HepG2 (cell line): ENCODE data around the gene CTSA. TPM values are rescaled to one million over a fixed set of nuclear protein-coding genes. Genes with fewer than 3 reads are reported as not detected.

Experiments
- ATAC-seq: fragments of 200-7000 bp; cut with Tn5 transposase; 3 replicates; pipeline ENCODE4 v1.9.1; 2020; ENCODE audit warnings: mild to moderate bottlenecking, moderate library complexity
- BruUV-seq: library from RNA; stranded (reverse); fragments of 400-500 nt; replicated peaks from 2 replicates; lab custom pipeline; 2021; lab: Mats Ljungman, UMichigan
- CTCF ChIA-PET: fragments of 300-600 bp; formaldehyde crosslinking; extraction: SDS; loops from one replicate; lab custom pipeline; 2021; ENCODE audit warnings: low total read pairs, inconsistent platforms, low intra/inter-chr PET ratio; lab: Yijun Ruan, JAX
- POLR2A ChIA-PET: fragments of 350-600 bp; sonication (Branson Sonifier 250); formaldehyde crosslinking; loops from one replicate; lab custom pipeline; 2020; ENCODE audit warnings: antibody characterized with exemption, inconsistent platforms; lab: Yijun Ruan, JAX
- DNase-seq: peaks from one replicate; pipeline ENCODE4 v3.0.0-alpha.2; 2015; ENCODE audit warnings: low spot score
- FAIRE-seq: peaks from 3 replicates; lab custom pipeline; 2011; peaks lifted over from hg19 to GRCh38; lab: Jason Lieb, UNC
- H2AFZ ChIP-seq: one replicate; pipeline ENCODE4 v1.6.1; 2011; ENCODE audit warnings: low read length, inconsistent platforms
- H3K27ac ChIP-seq: fragments of 300-600 bp; 3 replicates; pipeline ENCODE4 v1.8.0; 2011; ENCODE audit warnings: mixed run types, mild to moderate bottlenecking, mixed read lengths, low read length, inconsistent platforms; ENCODE audit not compliant: insufficient read depth; ENCODE audit errors: extremely low read length
- H3K27me3 ChIP-seq, 2 experiments: fragments of 200-600 bp in 1 of 2; 2 replicates in 1 of 2; 3 replicates in 1 of 2; pipeline versions ENCODE4 v1.6.0 to v1.8.0; 2011; ENCODE audit warnings: low read length in 2 of 2, mild to moderate bottlenecking in 2 of 2, moderate library complexity in 2 of 2, inconsistent platforms in 1 of 2; ENCODE audit not compliant: insufficient read depth in 2 of 2, control insufficient read depth in 1 of 2
- H3K36me3 ChIP-seq, 2 experiments: fragments of 200-600 bp in 1 of 2; replicated peaks in 1 of 2; 2 replicates in 1 of 2; 3 replicates in 1 of 2; pipeline versions ENCODE4 v1.5.1 to v1.8.0; 2011; ENCODE audit warnings: low read length in 2 of 2, inconsistent platforms in 1 of 2; ENCODE audit not compliant: insufficient read depth in 2 of 2, control insufficient read depth in 1 of 2
- H3K4me1 ChIP-seq: 2 replicates; pipeline ENCODE4 v1.5.1; 2012; ENCODE audit warnings: low read length, inconsistent platforms; ENCODE audit not compliant: insufficient read depth
- H3K4me2 ChIP-seq: 2 replicates; pipeline ENCODE4 v1.6.0; 2011; ENCODE audit warnings: low read depth, low read length, inconsistent platforms
- H3K4me3 ChIP-seq, 3 experiments: fragments of 200-600 bp in 1 of 3; sonication (generic), shearing (Covaris generic) in 1 of 3; replicated peaks in 1 of 3; 2 replicates each; pipeline ENCODE4 v1.5.1; 2011 to 2016; ENCODE audit warnings: low read length in 3 of 3, inconsistent platforms in 2 of 3, low read depth in 2 of 3, mild to moderate bottlenecking in 2 of 3, control low read depth in 1 of 3, mixed read lengths in 1 of 3; ENCODE audit not compliant: insufficient read depth in 1 of 3
- H3K79me2 ChIP-seq: one replicate; pipeline ENCODE4 v1.6.1; 2011; ENCODE audit warnings: low read length, inconsistent platforms; ENCODE audit not compliant: insufficient read depth
- H3K9ac ChIP-seq: 2 replicates; pipeline ENCODE4 v1.6.0; 2011; ENCODE audit warnings: mild to moderate bottlenecking, low read depth, low read length, inconsistent platforms; ENCODE audit not compliant: insufficient read depth
- H3K9me3 ChIP-seq: 2 replicates; pipeline ENCODE4 v1.5.1; 2012; ENCODE audit warnings: mild to moderate bottlenecking, low read length
- H4K20me1 ChIP-seq: 2 replicates; pipeline ENCODE4 v1.6.0; 2011; ENCODE audit warnings: inconsistent platforms, mild to moderate bottlenecking, low read length, moderate library complexity; ENCODE audit not compliant: insufficient read depth
- CHD4 ChIP-seq: fragments of 200-600 bp; sonication (generic); IDR thresholded peaks from 2 replicates; pipeline ENCODE4 v1.7.0; 2017; ENCODE audit warnings: mild to moderate bottlenecking, low read length, borderline replicate concordance
- E2F5 ChIP-seq: sonication (generic); formaldehyde crosslinking; conservative IDR thresholded peaks from 2 replicates; pipeline ENCODE4 v1.4.0; 2020; ENCODE audit warnings: missing genetic modification reagents
- FOXO4 ChIP-seq: sonication (generic); formaldehyde crosslinking; conservative IDR thresholded peaks from 2 replicates; pipeline ENCODE4 v1.8.1; 2023; ENCODE audit warnings: missing genetic modification reagents
- GPN1 ChIP-seq: sonication (generic); formaldehyde crosslinking; IDR thresholded peaks from 2 replicates; pipeline ENCODE4 v1.5.1; 2020; ENCODE audit warnings: missing genetic modification reagents, borderline replicate concordance
- GRHL1 ChIP-seq: sonication (generic); formaldehyde crosslinking; conservative IDR thresholded peaks from 2 replicates; pipeline ENCODE4 v1.8.0; 2022; ENCODE audit warnings: missing genetic modification reagents
- U2AF2 ChIP-seq: fragments of 200-400 bp; formaldehyde crosslinking; IDR thresholded peaks from 2 replicates; pipeline ENCODE4 v1.6.1; 2017; ENCODE audit warnings: low read depth, mild to moderate bottlenecking, low read length
- ZNF143 ChIP-seq: sonication (generic); formaldehyde crosslinking; IDR thresholded peaks from 2 replicates; pipeline ENCODE4 v1.4.0; 2020; ENCODE audit warnings: missing genetic modification reagents
- ZNF251 ChIP-seq: sonication (generic); formaldehyde crosslinking; IDR thresholded peaks from 2 replicates; pipeline ENCODE4 v1.9.0; 2021; ENCODE audit warnings: mild to moderate bottlenecking, missing genetic modification reagents
- ZNF646 ChIP-seq: sonication (generic); formaldehyde crosslinking; IDR thresholded peaks from 2 replicates; pipeline ENCODE4 v1.9.0; 2021; ENCODE audit warnings: mild to moderate bottlenecking, missing genetic modification reagents
- WGBS: methylation state at CpG from one replicate; pipeline ENCODE4 v1.1.6; 2017; ENCODE audit warnings: low lambda C conversion rate; 5-methylcytosine and 5-hydroxymethylcytosine counted together
- in situ Hi-C: cut with HindIII; loops from 2 replicates; pipeline ENCODE4 v1.10.0; 2017; ENCODE audit warnings: low pct_unique_long_range_greater_than_20kb; ENCODE audit not compliant: extremely low pct_ligation_motif_present
- intact Hi-C: fragments of 100-400 bp; cut with micrococcal nuclease; formaldehyde crosslinking; loops from one replicate; pipeline ENCODE4 v1.10.0; 2022; ENCODE audit not compliant: unreplicated experiment
- polyA plus RNA-seq, 8 experiments: library from polyadenylated mRNA; depleted of rRNA in 3 of 8; stranded (reverse) in 7 of 8; unstranded in 1 of 8; fragments of >200 nt; fragmentation: Illumina TruSeq in 4 of 8; extraction: Trizol in 4 of 8; gene quantifications; 2 replicates each; pipeline versions ENCODE4 v1.2.1 to v1.2.3, GENCODE V29; 2011 to 2016; ENCODE audit warnings: low read depth in 4 of 8, missing spikeins in 1 of 8, mixed read lengths in 1 of 8; ENCODE audit not compliant: insufficient read depth in 1 of 8
- total RNA-seq, 5 experiments: library from RNA; depleted of rRNA; stranded (reverse); fragments of >200 nt; fragmentation: Illumina TruSeq; extraction: Trizol; gene quantifications; 2 replicates each; pipeline ENCODE4 v1.2.3, GENCODE V29; 2016; ENCODE audit warnings: low read depth in 1 of 5

Gene CTSA
- total and polyA plus RNA-seq, 2 of the 13 experiments (the other 11 are each of a cell fraction or from before 2014, with no cell fraction given) = 202 to 231 TPM

GRCh38 chr20:45911486-45912343 lies 20.6 kb downstream of the CTSA start, which contains the start of gene PLTP:
PLTP (minus strand) TSS chr20:45912155; CDS start chr20:45911452, 703 bp downstream.
- H3K79me2 ChIP-seq = no peaks in the 10 kb centered on the region
- peak within 1 kb of the TSS; percentile 71 for H3K4me2 ChIP-seq
- peak; percentile 28 for ATAC-seq
- no peaks in the 10 kb centered on the region for H4K20me1 ChIP-seq
- no peak within 1 kb of the TSS for H2AFZ ChIP-seq
- H3K36me3 ChIP-seq = no peaks in the 10 kb centered on the region
- 47% methylated on average over 45 of the region's 58 CpGs for WGBS
- in situ Hi-C loops (no loop called here), intact Hi-C loops (no loop called here)
- peaks cover 0 to 8% of the 10 kb centered on the region in 2 experiments; a peak in 3 of 5 replicates for H3K27me3 ChIP-seq
- peak within 1 kb of the TSS; percentile 29 to 66 (median 56) for H3K4me3 ChIP-seq
- peaks cover 51% of the 10 kb centered on the region for H3K4me1 ChIP-seq
- DNase-seq = no peak
- FAIRE-seq = no peak
- BruUV-seq = TSS peak; percentile 75
- POLR2A ChIA-PET = interaction anchor here (0.7 to 8.8 kb wide), 7 partner anchors 8 to 48 kb away, joined by 3 to 164 read pairs (median 5); partner anchors contain the start of genes CTSA, NEURL2 and PCIF1
- H3K9ac ChIP-seq = peak within 1 kb of the TSS; percentile 46
- CTCF ChIA-PET = no interaction called here
- no peaks in the 10 kb centered on the region for H3K9me3 ChIP-seq
- no peak within 1 kb of the TSS for H3K27ac ChIP-seq
- TF ChIP-seq U2AF2 (0 out of 2 replicates have a peak, but pooled peaks have one; percentile 86), FOXO4 (CRISPR knock-in tag) (no peak), GPN1 (CRISPR knock-in tag) (no peak), ZNF143 (CRISPR knock-in tag) (no peak), ZNF251 (CRISPR knock-in tag) (peak; percentile 77), ZNF646 (CRISPR knock-in tag) (0 out of 2 replicates have a peak, but pooled peaks have one; percentile 16), E2F5 (no peak), CHD4 (no peak), GRHL1 (no peak)
